Adrenal gland (tissue), 5 donors: Measurements from ENCODE around the gene CD59.

Experiments
- CTCF ChIP-seq, 6 experiments: fragments of 450-650 bp in 4 of 6; fragments of 200-600 bp in 2 of 6; sonication (generic) in 1 of 6; IDR thresholded peaks; 1 replicate in 5 of 6; 2 replicates in 1 of 6; pipeline versions ENCODE4 v1.5.1 to v1.8.0; 2016 to 2021; ENCODE audit warnings: antibody characterized with exemption in 6 of 6, mild to moderate bottlenecking in 2 of 6, moderate library complexity in 1 of 6
- POLR2A ChIP-seq, 2 donors: fragments of 450-650 bp; IDR thresholded peaks; one replicate each; pipeline ENCODE4 v1.6.1; 2017; ENCODE audit warnings: antibody characterized with exemption in 2 of 2, mild to moderate bottlenecking in 2 of 2, moderate library complexity in 1 of 2
- donor health status: DM: no; HTN: no; CAD: no.

- TF ChIP-seq POLR2A (IDR thresholded peaks at IDR 0.05): no peak
- TF ChIP-seq CTCF (IDR thresholded peaks at IDR 0.05): no peak
Measured at GRCh38 chr11:33774736-33775466, 38.7 kb upstream of the CD59 start.
